ENCODE measurements around the gene KCNJ16.

Gene KCNJ16

GRCh38 chr17:70086516-70086915 lies 11.5 kb downstream of the KCNJ16 start:
- H3K4me3 ChIP-seq (ENCODE audit: low read depth, low read length): no peak overlapping the region
- TF ChIP-seq, protein P1, sequence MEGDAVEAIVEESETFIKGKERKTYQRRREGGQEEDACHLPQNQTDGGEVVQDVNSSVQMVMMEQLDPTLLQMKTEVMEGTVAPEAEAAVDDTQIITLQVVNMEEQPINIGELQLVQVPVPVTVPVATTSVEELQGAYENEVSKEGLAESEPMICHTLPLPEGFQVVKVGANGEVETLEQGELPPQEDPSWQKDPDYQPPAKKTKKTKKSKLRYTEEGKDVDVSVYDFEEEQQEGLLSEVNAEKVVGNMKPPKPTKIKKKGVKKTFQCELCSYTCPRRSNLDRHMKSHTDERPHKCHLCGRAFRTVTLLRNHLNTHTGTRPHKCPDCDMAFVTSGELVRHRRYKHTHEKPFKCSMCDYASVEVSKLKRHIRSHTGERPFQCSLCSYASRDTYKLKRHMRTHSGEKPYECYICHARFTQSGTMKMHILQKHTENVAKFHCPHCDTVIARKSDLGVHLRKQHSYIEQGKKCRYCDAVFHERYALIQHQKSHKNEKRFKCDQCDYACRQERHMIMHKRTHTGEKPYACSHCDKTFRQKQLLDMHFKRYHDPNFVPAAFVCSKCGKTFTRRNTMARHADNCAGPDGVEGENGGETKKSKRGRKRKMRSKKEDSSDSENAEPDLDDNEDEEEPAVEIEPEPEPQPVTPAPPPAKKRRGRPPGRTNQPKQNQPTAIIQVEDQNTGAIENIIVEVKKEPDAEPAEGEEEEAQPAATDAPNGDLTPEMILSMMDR (IDR thresholded peaks at IDR 0.05; ENCODE audit: low read depth, low read length): no peak

GRCh38 chr17:70089513-70090148 lies 14.6 kb downstream of the KCNJ16 start:
- TF ChIP-seq, protein P1 (IDR thresholded peaks at IDR 0.05; ENCODE audit: low read depth, low read length): no peak
- H3K4me3 ChIP-seq (ENCODE audit: low read depth, low read length): no peak overlapping the region

GRCh38 chr17:70091005-70091568 lies 16.1 kb downstream of the KCNJ16 start:
- H3K4me3 ChIP-seq (ENCODE audit: low read depth, low read length): no peak overlapping the region
- TF ChIP-seq, protein P1 (IDR thresholded peaks at IDR 0.05; ENCODE audit: low read depth, low read length): no peak

DNA sequence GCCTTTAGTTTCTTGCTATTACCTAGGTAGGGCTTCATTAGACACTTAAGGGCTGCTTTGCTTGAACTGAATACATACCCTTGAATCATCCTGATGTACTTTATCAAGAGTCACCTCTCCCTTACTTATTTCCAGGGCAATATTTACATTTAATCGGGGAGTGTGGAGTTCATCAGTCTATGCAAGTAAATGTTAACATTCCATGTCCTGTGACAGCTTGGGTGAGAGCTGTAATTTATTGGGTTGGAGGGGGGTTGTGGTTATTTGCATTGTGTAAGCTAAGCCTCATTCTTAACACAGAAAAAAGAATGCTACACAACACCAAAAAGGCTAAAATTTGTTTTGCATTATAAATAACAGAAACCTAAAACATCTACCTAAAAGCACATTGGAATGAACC lies 16.7 kb downstream of the KCNJ16 start:
- no peak overlapping the region for H3K4me3 ChIP-seq (ENCODE audit: low read depth, low read length)
- TF ChIP-seq, protein P1 (IDR thresholded peaks at IDR 0.05; ENCODE audit: low read depth, low read length): no peak

DNA sequence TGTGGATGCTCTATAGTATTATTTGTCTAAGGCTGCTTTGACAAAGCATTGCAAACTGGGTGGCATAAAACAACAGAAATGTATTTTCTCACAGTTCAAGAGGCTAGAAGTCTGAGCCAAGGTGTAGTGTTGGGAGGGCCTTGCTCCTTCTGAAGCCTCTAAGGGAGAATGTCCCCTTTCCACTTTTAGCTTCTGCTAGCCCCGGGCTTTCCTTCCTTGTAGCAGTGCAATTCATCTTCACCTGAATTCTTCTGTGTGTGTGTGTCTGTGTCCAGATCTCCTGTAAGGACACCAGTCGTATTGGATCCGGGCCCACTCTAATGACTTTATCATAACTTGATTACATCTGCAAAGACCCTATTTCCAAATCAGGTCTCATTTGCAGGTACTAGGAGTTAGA lies 18.1 kb downstream of the KCNJ16 start:
- TF ChIP-seq, protein P1 (IDR thresholded peaks at IDR 0.05; ENCODE audit: low read depth, low read length): no peak
- H3K4me3 ChIP-seq (ENCODE audit: low read depth, low read length): no peak overlapping the region

DNA sequence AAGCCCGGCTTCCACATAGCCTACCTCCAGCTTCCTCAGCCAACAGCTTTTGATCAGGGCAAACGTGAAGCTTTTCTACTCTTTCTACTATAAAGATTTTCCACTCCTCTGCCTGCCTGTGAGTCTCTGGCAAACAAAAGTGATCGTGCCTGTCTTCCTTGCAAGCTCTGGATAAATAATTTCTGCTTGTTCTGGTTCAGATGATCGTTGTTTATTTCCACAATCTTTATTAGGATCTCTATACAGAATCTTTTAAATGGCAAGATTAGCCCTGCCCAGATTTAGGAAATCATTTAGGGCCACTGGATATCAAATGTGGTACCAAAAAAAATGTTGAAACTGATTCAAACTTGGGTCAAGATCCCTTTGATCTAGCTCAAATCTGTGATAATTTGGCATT lies 20.4 kb downstream of the KCNJ16 start:
- TF ChIP-seq, protein P1 (IDR thresholded peaks at IDR 0.05; ENCODE audit: low read depth, low read length): no peak
- H3K4me3 ChIP-seq (ENCODE audit: low read depth, low read length): no peak overlapping the region

- TF ChIP-seq, protein P1 (IDR thresholded peaks at IDR 0.05; ENCODE audit: low read depth, low read length): no peak
- no peak overlapping the region for H3K4me3 ChIP-seq (ENCODE audit: low read depth, low read length)
Measured at GRCh38 chr17:70096861-70097260, 21.8 kb downstream of the KCNJ16 start.

All from WI38 (cell line).